Measurements from ENCODE around the gene KCNQ1. TPM values are rescaled to one million over a fixed set of nuclear protein-coding genes. Genes with fewer than 3 reads are reported as not detected.

The KCNQ1 gene
- polyA plus RNA-seq, 1 donor from 2014 or later: not detected

- no peak overlapping the region for H3K9ac ChIP-seq (ENCODE audit: low read length)
- H3K9me2 ChIP-seq (ENCODE audit: insufficient read depth, low read length): no peaks in the 10 kb centered on the region
- H3K79me2 ChIP-seq (replicated peaks; ENCODE audit: insufficient read depth, low read length): no peaks in the 10 kb centered on the region
- H3K4me3 ChIP-seq (ENCODE audit: low read length): no peak overlapping the region
- no peaks in the 10 kb centered on the region for H3K9me3 ChIP-seq (ENCODE audit: low read length)
- no peaks in the 10 kb centered on the region for H3F3A ChIP-seq (ENCODE audit: insufficient read depth, low read length, poor library complexity, severe bottlenecking)
- no peak overlapping the region for H3K4me2 ChIP-seq (ENCODE audit: low read length)
- H4K20me1 ChIP-seq (ENCODE audit: insufficient read depth): no peaks in the 10 kb centered on the region
- no peak overlapping the region for H3K27ac ChIP-seq (ENCODE audit: low read length)
- H3K27me3 ChIP-seq (ENCODE audit: insufficient read depth, low read depth, low read length): peaks cover 32% of the 10 kb centered on the region
- no peak overlapping the region for H2AFZ ChIP-seq (ENCODE audit: low read depth, low read length)
- H3K36me3 ChIP-seq (ENCODE audit: insufficient read depth, low read length): no peaks in the 10 kb centered on the region
- no peak for TF ChIP-seq RAD21 (conservative IDR thresholded peaks at IDR 0.05)
- no peak for TF ChIP-seq CTCF (IDR thresholded peaks at IDR 0.05; ENCODE audit: poor library complexity, severe bottlenecking)
- TF ChIP-seq MXI1 (conservative IDR thresholded peaks at IDR 0.05; ENCODE audit: poor library complexity, severe bottlenecking): no peak
- TF ChIP-seq SMC3 (conservative IDR thresholded peaks at IDR 0.05; ENCODE audit: poor library complexity): no peak
- TF ChIP-seq TAF1 (IDR thresholded peaks at IDR 0.05; ENCODE audit: low read depth): no peak
- TF ChIP-seq EZH2 (IDR thresholded peaks at IDR 0.05; ENCODE audit: borderline replicate concordance, insufficient read depth, low read length, poor library complexity, severe bottlenecking): no peak
- TF ChIP-seq REST (IDR thresholded peaks at IDR 0.05; ENCODE audit: borderline replicate concordance): no peak
- no peak for TF ChIP-seq EP300 (conservative IDR thresholded peaks at IDR 0.05; ENCODE audit: poor library complexity, severe bottlenecking)
- no peak for TF ChIP-seq POLR2AphosphoS5 (IDR thresholded peaks at IDR 0.05)
Observed at GRCh38 chr11:2713661-2714462, 269.1 kb downstream of the KCNQ1 start.

GRCh38 chr11:2714463-2714800, 269.6 kb downstream of the KCNQ1 start:
- Histone ChIP-seq H3K4me3 (ENCODE audit: low read length) (no peak overlapping the region), H3F3A (ENCODE audit: insufficient read depth, low read length, poor library complexity, severe bottlenecking) (no peaks in the 10 kb centered on the region), H3K9me3 (ENCODE audit: low read length) (no peaks in the 10 kb centered on the region), H4K20me1 (ENCODE audit: insufficient read depth) (no peaks in the 10 kb centered on the region), H3K27ac (ENCODE audit: low read length) (no peak overlapping the region), H3K79me2 (replicated peaks; ENCODE audit: insufficient read depth, low read length) (no peaks in the 10 kb centered on the region), H2AFZ (ENCODE audit: low read depth, low read length) (no peak overlapping the region), H3K9me2 (ENCODE audit: insufficient read depth, low read length) (no peaks in the 10 kb centered on the region), H3K4me2 (ENCODE audit: low read length) (no peak overlapping the region), H3K27me3 (ENCODE audit: insufficient read depth, low read depth, low read length) (peaks cover 37% of the 10 kb centered on the region), H3K36me3 (ENCODE audit: insufficient read depth, low read length) (no peaks in the 10 kb centered on the region), H3K9ac (ENCODE audit: low read length) (no peak overlapping the region)
- TF ChIP-seq RAD21 (conservative IDR thresholded peaks at IDR 0.05): no peak
- TF ChIP-seq MXI1 (conservative IDR thresholded peaks at IDR 0.05; ENCODE audit: poor library complexity, severe bottlenecking): no peak
- no peak for TF ChIP-seq POLR2AphosphoS5 (IDR thresholded peaks at IDR 0.05)
- TF ChIP-seq EZH2 (IDR thresholded peaks at IDR 0.05; ENCODE audit: borderline replicate concordance, insufficient read depth, low read length, poor library complexity, severe bottlenecking): no peak
- TF ChIP-seq REST (IDR thresholded peaks at IDR 0.05; ENCODE audit: borderline replicate concordance): no peak
- no peak for TF ChIP-seq EP300 (conservative IDR thresholded peaks at IDR 0.05; ENCODE audit: poor library complexity, severe bottlenecking)
- TF ChIP-seq SMC3 (conservative IDR thresholded peaks at IDR 0.05; ENCODE audit: poor library complexity): no peak
- TF ChIP-seq CTCF (IDR thresholded peaks at IDR 0.05; ENCODE audit: poor library complexity, severe bottlenecking): no peak
- no peak for TF ChIP-seq TAF1 (IDR thresholded peaks at IDR 0.05; ENCODE audit: low read depth)

Measured in neural cell (in vitro differentiated cells).